ENCODE measurements around the gene DEFB121. TPM values are rescaled to one million over a fixed set of nuclear protein-coding genes. Genes with fewer than 3 reads are reported as not detected.

The DEFB121 gene
- total and polyA plus RNA-seq, 2 donors (not counting 3 experiments of a cell fraction or from before 2014, with no cell fraction given), result not detected

DNA sequence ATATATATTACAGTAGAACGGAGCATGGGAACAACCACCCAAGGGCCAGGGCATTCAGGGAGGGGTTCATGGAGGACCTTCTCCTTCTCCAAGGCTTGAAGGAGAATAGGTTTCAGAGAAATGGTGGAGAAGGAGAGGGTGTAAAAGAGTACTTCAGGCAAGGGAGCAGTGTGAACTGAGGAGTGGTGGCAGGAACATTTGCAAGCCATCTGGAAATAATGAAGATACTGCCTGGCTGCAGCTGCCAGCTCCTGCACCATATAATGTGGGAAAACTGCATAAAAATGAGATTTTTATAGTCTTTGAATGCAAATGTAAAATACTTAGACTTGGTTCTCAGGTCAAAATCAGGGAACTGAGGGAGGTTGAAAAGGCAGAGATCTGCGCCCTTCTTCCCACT, 9.6 kb upstream of the DEFB121 start:
- Histone ChIP-seq H3K4me1 (ENCODE audit: control insufficient read depth, extremely low read depth, insufficient read depth, low read length) (no peaks in the 10 kb centered on the region), H3K9ac (replicated peaks; ENCODE audit: extremely low read depth, insufficient read depth, low read length) (no peak overlapping the region), H3K4me3 (replicated peaks in 1 of 3; ENCODE audit: insufficient read depth in 1 of 3, low read depth in 1 of 3, low read length in 3 of 3) (no peak overlapping the region), H3K27me3 (ENCODE audit: control insufficient read depth in 2 of 2, insufficient read depth in 2 of 2, low read length in 2 of 2) (no peaks in the 10 kb centered on the region), H4K20me1 (replicated peaks; ENCODE audit: control insufficient read depth, extremely low read depth, insufficient read depth, low read length) (no peaks in the 10 kb centered on the region), H2AFZ (ENCODE audit: low read depth, low read length) (no peak overlapping the region), H3K27ac (ENCODE audit: insufficient read depth, low read depth, low read length) (no peak overlapping the region), H3K4me2 (ENCODE audit: insufficient read depth, low read length) (no peak overlapping the region), H3K9me1 (replicated peaks; ENCODE audit: control insufficient read depth, extremely low read depth, insufficient read depth, low read length) (no peaks in the 10 kb centered on the region), H3K79me2 (ENCODE audit: control insufficient read depth, insufficient read depth, low read length) (no peaks in the 10 kb centered on the region), H3K36me3 (ENCODE audit: control insufficient read depth in 2 of 2, extremely low read depth in 1 of 2, insufficient read depth in 2 of 2, low read length in 2 of 2) (no peaks in the 10 kb centered on the region), H3K9me3 (replicated peaks; ENCODE audit: control insufficient read depth, insufficient read depth, low read length) (no peaks in the 10 kb centered on the region)
- intact Hi-C loops (cut with micrococcal nuclease), result no loop called here
- no peak for DNase-seq (ENCODE audit: low read depth, low spot score)
- TF ChIP-seq, protein P1, sequence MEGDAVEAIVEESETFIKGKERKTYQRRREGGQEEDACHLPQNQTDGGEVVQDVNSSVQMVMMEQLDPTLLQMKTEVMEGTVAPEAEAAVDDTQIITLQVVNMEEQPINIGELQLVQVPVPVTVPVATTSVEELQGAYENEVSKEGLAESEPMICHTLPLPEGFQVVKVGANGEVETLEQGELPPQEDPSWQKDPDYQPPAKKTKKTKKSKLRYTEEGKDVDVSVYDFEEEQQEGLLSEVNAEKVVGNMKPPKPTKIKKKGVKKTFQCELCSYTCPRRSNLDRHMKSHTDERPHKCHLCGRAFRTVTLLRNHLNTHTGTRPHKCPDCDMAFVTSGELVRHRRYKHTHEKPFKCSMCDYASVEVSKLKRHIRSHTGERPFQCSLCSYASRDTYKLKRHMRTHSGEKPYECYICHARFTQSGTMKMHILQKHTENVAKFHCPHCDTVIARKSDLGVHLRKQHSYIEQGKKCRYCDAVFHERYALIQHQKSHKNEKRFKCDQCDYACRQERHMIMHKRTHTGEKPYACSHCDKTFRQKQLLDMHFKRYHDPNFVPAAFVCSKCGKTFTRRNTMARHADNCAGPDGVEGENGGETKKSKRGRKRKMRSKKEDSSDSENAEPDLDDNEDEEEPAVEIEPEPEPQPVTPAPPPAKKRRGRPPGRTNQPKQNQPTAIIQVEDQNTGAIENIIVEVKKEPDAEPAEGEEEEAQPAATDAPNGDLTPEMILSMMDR (IDR thresholded peaks at IDR 0.05; ENCODE audit: extremely low read depth in 1 of 2, insufficient read depth in 1 of 2, low read depth in 1 of 2, low read length in 2 of 2), result no peak
- TF ChIP-seq FOS (IDR thresholded peaks at IDR 0.05; ENCODE audit: borderline replicate concordance, insufficient read depth, low read length) (no peak), EZH2 (IDR thresholded peaks at IDR 0.05; ENCODE audit: borderline replicate concordance, low read depth, low read length, severe bottlenecking) (no peak), POLR2A (IDR thresholded peaks at IDR 0.05; ENCODE audit: low read depth, low read length) (no peak), POLR2AphosphoS5 (IDR thresholded peaks at IDR 0.05; ENCODE audit: insufficient read depth, low read depth, low read length) (no peak), JUN (IDR thresholded peaks at IDR 0.05; ENCODE audit: borderline replicate concordance, insufficient read depth, insufficient read length, low read depth) (no peak), GATA2 (IDR thresholded peaks at IDR 0.05; ENCODE audit: insufficient read depth, insufficient read length, low read depth, low read length) (no peak), MYC (IDR thresholded peaks at IDR 0.05; ENCODE audit: low read depth, low read length) (no peak)
- TF ChIP-seq, protein P2, sequence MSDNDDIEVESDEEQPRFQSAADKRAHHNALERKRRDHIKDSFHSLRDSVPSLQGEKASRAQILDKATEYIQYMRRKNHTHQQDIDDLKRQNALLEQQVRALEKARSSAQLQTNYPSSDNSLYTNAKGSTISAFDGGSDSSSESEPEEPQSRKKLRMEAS (IDR thresholded peaks at IDR 0.05; ENCODE audit: insufficient read depth, insufficient read length), result no peak
- CTCF ChIA-PET, result interaction anchor here (0.6 kb wide), 1 partner anchor 87 kb away, joined by 4 read pairs; no protein-coding TSS in a partner anchor
- no TSS peak for BruUV-seq (replicated peaks)
- POLR2A ChIA-PET, result no interaction called here
- dilution Hi-C loops (cut with MboI; ENCODE audit: extremely low pct_ligation_motif_present, low sequenced_read_pairs), result no loop called here
- FAIRE-seq, result no peak
